ENCODE data around the gene AREL1.

AREL1 gene

GRCh38 chr14:74673768-74674167 lies 39.1 kb downstream of the AREL1 start:
- no peaks in the 10 kb centered on the region for H3K4me1 ChIP-seq (ENCODE audit: control insufficient read depth, insufficient read depth, low read length)
- H3K4me3 ChIP-seq (ENCODE audit: low read depth, low read length): no peak overlapping the region
- POLR2A ChIA-PET: no interaction called here
- TF ChIP-seq ZSCAN23 (tag by site-specific recombination; IDR thresholded peaks at IDR 0.05) (no peak), ZNF785 (tag by site-specific recombination; IDR thresholded peaks at IDR 0.05) (no peak), ZNF645 (tag by site-specific recombination; IDR thresholded peaks at IDR 0.05) (no peak), ZNF623 (tag by site-specific recombination; IDR thresholded peaks at IDR 0.05) (no peak), ZNF239 (tag by site-specific recombination; IDR thresholded peaks at IDR 0.05) (no peak), ZNF248 (tag by site-specific recombination; IDR thresholded peaks at IDR 0.05) (no peak)
- TF ChIP-seq, protein P1, sequence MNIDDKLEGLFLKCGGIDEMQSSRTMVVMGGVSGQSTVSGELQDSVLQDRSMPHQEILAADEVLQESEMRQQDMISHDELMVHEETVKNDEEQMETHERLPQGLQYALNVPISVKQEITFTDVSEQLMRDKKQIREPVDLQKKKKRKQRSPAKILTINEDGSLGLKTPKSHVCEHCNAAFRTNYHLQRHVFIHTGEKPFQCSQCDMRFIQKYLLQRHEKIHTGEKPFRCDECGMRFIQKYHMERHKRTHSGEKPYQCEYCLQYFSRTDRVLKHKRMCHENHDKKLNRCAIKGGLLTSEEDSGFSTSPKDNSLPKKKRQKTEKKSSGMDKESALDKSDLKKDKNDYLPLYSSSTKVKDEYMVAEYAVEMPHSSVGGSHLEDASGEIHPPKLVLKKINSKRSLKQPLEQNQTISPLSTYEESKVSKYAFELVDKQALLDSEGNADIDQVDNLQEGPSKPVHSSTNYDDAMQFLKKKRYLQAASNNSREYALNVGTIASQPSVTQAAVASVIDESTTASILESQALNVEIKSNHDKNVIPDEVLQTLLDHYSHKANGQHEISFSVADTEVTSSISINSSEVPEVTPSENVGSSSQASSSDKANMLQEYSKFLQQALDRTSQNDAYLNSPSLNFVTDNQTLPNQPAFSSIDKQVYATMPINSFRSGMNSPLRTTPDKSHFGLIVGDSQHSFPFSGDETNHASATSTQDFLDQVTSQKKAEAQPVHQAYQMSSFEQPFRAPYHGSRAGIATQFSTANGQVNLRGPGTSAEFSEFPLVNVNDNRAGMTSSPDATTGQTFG (tag by site-specific recombination; IDR thresholded peaks at IDR 0.05; ENCODE audit: borderline replicate concordance): no peak
- CTCF ChIA-PET: no interaction called here
- H3K9me3 ChIP-seq (ENCODE audit: control insufficient read depth, insufficient read depth, low read depth, low read length): no peaks in the 10 kb centered on the region
- no peak overlapping the region for H3K27ac ChIP-seq (ENCODE audit: extremely low read depth, low read depth, low read length)
- peaks cover 48 to 74% of the 10 kb centered on the region in 2 experiments for H3K36me3 ChIP-seq (ENCODE audit: control insufficient read depth in 2 of 2, insufficient read depth in 1 of 2, low read length in 2 of 2)

GRCh38 chr14:74671789-74672188 lies 41.1 kb downstream of the AREL1 start:
- Histone ChIP-seq H3K36me3 (ENCODE audit: control insufficient read depth in 2 of 2, insufficient read depth in 1 of 2, low read length in 2 of 2) (peaks cover 46 to 94% of the 10 kb centered on the region in 2 experiments), H3K4me1 (ENCODE audit: control insufficient read depth, insufficient read depth, low read length) (no peaks in the 10 kb centered on the region), H3K4me3 (ENCODE audit: low read depth, low read length) (no peak overlapping the region), H3K9me3 (ENCODE audit: control insufficient read depth, insufficient read depth, low read depth, low read length) (no peaks in the 10 kb centered on the region), H3K27ac (ENCODE audit: extremely low read depth, low read depth, low read length) (no peak overlapping the region)
- TF ChIP-seq ZNF24 (tag by site-specific recombination; IDR thresholded peaks at IDR 0.05) (no peak), PRDM10 (tag by site-specific recombination; IDR thresholded peaks at IDR 0.05) (no peak), ZNF837 (tag by site-specific recombination; IDR thresholded peaks at IDR 0.05) (no peak)
- ChIA-PET CTCF (interaction anchor here (0.9 kb wide), 1 partner anchor 37 kb away, joined by 3 read pairs; no protein-coding TSS in a partner anchor), POLR2A (interaction anchor here (0.6 kb wide), 1 partner anchor 22 kb away, joined by 3 read pairs; no protein-coding TSS in a partner anchor)

DNA sequence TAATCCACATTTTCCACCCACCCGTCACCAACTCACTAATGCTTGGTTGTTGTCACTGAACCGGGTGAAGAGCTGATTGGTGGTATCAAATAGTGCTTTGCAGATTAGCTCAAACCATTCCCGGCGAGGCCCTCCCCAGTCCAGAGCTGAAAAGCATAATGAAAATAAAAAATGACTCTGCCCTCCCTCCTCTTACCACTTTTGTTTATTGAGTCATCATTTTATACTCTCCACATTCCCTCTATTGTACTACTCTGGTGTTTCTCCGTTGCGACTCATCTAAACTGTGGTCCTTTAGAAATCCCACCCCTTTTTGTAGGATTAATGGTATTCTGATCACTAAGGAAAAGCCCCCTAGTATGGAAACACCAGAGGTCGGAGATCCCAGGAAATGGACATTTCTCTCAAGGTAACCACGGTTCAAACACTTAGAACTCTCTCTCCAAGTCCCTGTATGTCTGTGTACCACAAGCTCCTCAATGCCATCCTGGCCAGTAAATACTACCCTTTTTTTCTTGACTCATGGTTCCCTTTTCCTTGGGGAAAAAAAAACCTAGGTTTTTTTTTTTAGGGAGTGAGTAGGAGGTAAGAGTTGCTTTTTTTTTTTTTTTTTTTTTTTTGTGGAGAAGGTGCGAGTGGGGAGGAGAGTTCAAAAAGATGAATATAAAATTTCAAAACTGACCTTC lies 42.0 kb downstream of the AREL1 start:
- Histone ChIP-seq H3K36me3 (ENCODE audit: control insufficient read depth in 2 of 2, insufficient read depth in 1 of 2, low read length in 2 of 2) (peaks cover 49 to 93% of the 10 kb centered on the region in 2 experiments), H3K4me3 (ENCODE audit: low read depth, low read length) (no peak overlapping the region), H3K9me3 (ENCODE audit: control insufficient read depth, insufficient read depth, low read depth, low read length) (no peaks in the 10 kb centered on the region), H3K4me1 (ENCODE audit: control insufficient read depth, insufficient read depth, low read length) (no peaks in the 10 kb centered on the region), H3K27ac (ENCODE audit: extremely low read depth, low read depth, low read length) (no peak overlapping the region)
- ChIA-PET CTCF (interaction anchor here (0.9 kb wide), 1 partner anchor 38 kb away, joined by 3 read pairs; no protein-coding TSS in a partner anchor), POLR2A (interaction anchor here (0.6 kb wide), 1 partner anchor 23 kb away, joined by 3 read pairs; no protein-coding TSS in a partner anchor)
- no peak for TF ChIP-seq ZNF341 (tag by site-specific recombination; IDR thresholded peaks at IDR 0.05; ENCODE audit: low read depth)
- no peak for TF ChIP-seq ZNF274 (IDR thresholded peaks at IDR 0.05; ENCODE audit: low read length)
- TF ChIP-seq ZNF274 (tag by site-specific recombination; IDR thresholded peaks at IDR 0.05; ENCODE audit: borderline replicate concordance): no peak
- TF ChIP-seq ZNF37A (tag by site-specific recombination; IDR thresholded peaks at IDR 0.05): no peak
- no peak for TF ChIP-seq ZBTB8A (tag by site-specific recombination; IDR thresholded peaks at IDR 0.05)
- TF ChIP-seq ZNF514 (tag by site-specific recombination; IDR thresholded peaks at IDR 0.05): no peak
- TF ChIP-seq ZNF426 (tag by site-specific recombination; IDR thresholded peaks at IDR 0.05): no peak
- TF ChIP-seq TRIM28 (IDR thresholded peaks at IDR 0.05; ENCODE audit: borderline replicate concordance, low read length): no peak
- TF ChIP-seq ZNF571 (tag by site-specific recombination; IDR thresholded peaks at IDR 0.05): no peak
- TF ChIP-seq ZNF530 (tag by site-specific recombination; IDR thresholded peaks at IDR 0.05; ENCODE audit: low read depth): no peak
- no peak for TF ChIP-seq ZNF701 (tag by site-specific recombination; IDR thresholded peaks at IDR 0.05)
- no peak for TF ChIP-seq ZBTB7A (tag by site-specific recombination; IDR thresholded peaks at IDR 0.05; ENCODE audit: low read depth)
